HG02981 (cell line): ENCODE measurements around the gene IGFBP4.
"Not testable (repeated sequence)": the region's sequence is repeated elsewhere in the genome, so short reads cannot be mapped to it uniquely, and the experiment has no call there.

Experiments
- ATAC-seq: cut with Tn5 transposase; IDR thresholded peaks from one replicate; pipeline ENCODE4 v1.9.1; 2021; ENCODE audit warnings: mild to moderate bottlenecking, moderate library complexity; ENCODE audit not compliant: unreplicated experiment

IGFBP4 gene

DNA sequence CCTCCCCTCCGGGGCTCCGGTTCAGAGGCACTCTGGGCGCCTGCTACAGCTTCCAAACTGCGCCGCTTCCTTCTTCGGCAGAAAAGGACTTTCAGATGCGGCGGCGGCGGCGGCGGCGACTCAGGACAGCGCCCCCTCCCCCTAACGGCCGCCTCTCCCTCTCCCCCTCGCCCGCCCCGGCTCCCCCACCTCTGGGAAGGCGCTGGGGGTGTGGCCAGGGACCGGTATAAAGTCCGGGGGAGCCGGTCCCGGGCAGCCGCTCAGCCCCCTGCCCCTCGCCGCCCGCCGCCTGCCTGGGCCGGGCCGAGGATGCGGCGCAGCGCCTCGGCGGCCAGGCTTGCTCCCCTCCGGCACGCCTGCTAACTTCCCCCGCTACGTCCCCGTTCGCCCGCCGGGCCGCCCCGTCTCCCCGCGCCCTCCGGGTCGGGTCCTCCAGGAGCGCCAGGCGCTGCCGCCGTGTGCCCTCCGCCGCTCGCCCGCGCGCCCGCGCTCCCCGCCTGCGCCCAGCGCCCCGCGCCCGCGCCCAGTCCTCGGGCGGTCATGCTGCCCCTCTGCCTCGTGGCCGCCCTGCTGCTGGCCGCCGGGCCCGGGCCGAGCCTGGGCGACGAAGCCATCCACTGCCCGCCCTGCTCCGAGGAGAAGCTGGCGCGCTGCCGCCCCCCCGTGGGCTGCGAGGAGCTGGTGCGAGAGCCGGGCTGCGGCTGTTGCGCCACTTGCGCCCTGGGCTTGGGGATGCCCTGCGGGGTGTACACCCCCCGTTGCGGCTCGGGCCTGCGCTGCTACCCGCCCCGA is at the start of gene IGFBP4:
Gene IGFBP4 (plus strand): TSS at position 255 of the 792 bp plus-strand sequence. CDS start 286 bp downstream, at position 541.
- ATAC-seq: no peak

DNA sequence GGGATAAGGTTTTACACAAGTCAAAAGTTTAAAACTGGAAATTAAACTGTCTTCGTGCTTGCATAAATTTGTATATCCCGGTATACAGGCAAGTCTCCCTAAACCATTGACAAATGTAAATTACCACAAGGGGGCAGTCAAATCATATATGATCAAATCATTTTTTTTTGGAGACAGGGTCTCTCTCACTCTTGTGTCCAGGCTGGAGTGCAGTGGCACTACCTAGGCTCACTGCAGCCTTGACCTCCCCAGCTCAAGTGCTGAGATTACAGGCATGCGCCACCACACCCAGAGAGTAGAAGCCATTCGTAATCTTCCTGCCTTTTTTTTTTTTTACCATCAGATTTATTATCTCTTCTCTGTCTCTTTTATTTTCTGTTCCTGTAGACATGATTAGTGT is 44.1 kb upstream of the IGFBP4 start:
- ATAC-seq: no peak

DNA sequence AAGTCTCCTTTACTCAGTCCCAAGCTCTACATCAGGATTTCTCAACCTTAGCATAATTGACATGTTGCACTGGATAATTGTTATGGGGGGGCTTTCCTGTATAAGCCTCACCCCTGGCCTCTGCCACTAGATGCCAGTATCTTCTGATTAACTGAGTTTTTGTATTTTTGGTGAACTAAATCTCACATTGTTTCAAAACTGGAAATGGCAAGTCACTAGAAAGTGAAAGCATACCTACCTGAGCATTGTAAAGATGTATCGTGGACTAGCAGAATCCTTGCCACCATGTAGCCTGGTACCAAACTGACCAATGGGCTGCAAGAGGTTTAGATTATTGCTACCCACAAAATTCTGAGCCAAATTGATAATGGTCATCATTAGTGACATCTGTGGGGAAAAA is 40.6 kb upstream of the IGFBP4 start:
- no peak for ATAC-seq

DNA sequence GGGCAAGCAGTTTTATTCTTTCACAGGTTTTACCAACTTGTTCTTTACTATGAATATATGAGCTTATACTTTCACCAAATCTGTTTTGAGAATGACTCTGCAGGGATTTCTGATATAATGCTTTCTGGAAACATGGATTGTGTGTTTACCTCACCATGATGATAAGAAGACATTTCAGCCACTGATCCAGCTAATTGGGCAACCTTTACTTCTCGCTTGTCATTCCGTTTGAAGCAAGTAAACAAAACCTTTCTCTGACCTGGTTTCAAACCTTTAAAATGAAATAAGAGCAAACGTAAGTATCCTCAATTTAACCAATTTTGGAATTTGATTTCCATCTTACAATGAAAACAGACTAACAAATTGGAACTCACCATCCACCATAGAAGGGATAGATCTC is 39.2 kb upstream of the IGFBP4 start:
- ATAC-seq: no peak

DNA sequence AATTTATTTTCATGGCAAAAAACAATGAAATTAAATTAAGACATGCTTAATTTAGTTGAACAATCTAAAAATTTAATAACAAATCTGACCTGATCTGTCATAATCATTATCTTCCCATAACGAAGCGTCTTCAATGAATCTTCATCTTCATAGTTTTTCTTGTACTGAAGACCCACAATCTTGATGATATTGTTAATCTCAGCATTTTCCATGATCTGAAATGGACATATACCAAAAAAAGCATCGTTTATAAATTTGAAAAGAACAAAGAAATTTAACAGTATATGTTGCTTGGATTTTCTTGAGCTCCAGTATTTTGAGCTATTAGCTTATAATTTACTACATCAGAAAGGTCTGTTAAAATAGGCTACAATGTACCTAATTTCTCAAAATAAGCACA is 35.8 kb upstream of the IGFBP4 start:
- ATAC-seq: no peak

DNA sequence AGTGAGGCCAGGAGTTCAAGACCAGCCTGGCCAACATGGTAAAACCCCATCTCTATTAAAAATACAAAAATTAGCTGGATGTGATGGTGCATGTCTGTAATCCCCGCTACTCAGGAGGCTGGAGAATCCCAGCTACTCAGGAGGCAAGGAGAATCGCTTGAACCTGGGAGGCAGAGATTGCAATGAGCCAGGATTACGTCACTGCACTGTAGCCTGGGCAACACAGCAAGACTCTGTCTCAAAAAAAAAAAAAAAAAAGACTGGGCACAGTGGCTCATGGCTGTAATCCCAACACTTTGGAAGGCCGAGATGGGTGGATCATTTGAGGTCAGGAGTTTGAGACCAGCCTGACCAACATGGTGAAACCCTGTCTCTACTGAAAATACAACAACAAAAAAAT is 33.7 kb upstream of the IGFBP4 start:
- ATAC-seq: not testable (repeated sequence)

DNA sequence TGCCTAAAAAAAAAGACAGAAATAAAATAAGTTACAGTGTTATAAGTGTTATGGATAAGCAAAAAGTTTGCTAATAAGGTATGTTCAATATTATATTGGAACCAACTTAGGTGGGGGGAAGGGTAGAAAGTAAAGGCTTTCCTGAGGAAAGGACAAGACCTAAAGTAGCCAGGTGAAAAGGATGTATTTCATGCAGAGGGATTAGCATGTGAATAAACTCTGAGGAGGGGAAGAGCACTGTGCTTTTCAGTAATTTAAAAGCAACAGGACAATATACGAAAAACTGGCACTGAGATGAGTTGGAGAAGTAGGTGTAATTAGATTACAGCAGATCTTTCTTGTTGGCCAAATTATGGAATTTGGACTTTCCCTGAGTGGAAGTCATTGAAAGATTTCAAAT is 33.2 kb upstream of the IGFBP4 start:
- ATAC-seq: no peak

DNA sequence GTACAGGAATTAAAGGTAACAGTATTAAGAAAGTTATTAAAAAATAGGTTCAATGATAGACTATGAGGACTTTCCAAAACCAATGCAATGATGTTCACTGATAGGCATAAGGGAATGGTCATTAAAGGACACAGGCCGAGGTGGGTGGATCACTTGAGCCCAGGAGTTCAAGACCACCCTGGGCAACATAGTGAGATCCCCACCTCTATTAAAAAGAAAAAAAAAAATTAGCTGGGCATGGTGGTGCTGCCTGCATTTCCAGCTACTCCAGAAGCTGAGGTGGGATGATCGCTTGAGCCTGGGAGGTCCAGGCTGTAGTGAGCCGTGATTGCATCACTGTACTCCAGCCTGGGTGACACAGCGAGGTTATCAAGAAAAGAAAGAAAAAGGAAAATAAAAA is 31.4 kb upstream of the IGFBP4 start:
- no peak for ATAC-seq

DNA sequence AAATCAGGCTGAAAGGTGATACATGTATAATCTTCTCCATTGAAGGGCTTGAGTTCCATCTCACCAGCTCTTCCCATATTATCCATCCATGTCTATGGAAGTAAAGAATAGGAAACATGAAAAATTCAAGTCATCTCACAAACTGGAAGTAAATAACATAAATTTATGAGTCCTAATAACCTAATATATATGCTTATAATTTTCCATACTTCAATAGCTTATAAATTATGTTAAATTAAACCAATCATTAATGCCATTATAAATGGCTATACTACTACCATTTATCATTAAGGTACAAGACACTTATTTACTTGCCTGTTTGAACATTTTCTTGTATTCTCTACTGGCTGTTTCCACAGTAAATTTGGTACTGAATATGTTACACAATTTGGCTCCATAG is 30.4 kb upstream of the IGFBP4 start:
- ATAC-seq: no peak

DNA sequence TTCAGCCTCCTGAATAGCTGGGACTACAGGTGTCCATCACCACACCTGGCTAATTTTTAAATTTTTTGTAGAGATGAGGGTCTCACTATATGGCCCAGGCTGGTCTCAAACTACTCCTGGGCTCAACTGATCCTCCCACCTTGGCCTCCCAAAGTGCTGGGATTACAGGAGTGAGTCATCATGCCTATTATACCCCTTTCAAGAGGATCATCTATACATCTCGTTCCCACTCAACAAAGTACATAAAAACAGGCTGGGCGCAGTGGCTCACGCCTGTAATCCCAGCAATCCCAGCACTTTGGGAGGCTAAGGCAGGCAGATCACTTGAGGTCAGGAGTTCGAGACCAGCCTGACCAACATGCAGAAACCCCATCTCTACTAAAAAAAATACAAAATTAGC is 28.9 kb upstream of the IGFBP4 start:
- not testable (repeated sequence) for ATAC-seq

DNA sequence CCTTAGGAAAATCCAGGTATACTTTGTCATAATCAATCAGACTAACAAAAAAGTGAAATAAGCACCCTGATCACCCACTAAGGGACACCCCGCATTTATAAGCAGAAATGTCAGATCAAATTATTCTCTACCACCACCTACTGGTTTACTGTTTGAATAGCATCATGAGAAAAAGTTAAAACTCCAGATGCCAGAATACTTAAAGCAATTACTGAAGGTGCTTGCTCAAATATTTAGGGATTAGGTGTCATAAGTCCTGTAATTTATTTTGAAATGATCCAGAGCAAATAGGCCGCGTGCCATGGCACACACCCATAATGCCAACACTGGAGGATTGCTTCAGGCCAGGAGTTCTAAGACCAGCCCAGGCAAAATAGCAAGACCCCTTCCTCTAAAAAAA is 27.9 kb upstream of the IGFBP4 start:
- ATAC-seq: no peak

DNA sequence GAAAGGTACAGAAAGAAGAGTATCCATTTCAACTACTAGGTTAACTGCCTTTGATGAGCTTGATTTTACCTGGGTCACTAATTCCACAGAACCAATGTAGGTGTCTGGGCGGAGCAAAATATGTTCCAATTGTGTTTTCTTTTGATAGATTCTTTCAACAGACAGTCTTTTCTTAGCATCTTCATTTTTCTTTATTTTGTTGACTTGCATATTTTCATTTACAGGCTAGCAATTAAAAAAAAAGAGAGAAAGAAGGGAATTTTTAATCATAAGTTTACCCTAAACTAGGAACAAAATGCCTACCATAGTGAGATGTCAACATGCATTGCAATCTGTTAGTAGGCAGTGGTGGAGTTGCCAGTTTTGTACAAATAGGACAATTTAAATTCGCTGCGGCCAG is 26.6 kb upstream of the IGFBP4 start:
- no peak for ATAC-seq

DNA sequence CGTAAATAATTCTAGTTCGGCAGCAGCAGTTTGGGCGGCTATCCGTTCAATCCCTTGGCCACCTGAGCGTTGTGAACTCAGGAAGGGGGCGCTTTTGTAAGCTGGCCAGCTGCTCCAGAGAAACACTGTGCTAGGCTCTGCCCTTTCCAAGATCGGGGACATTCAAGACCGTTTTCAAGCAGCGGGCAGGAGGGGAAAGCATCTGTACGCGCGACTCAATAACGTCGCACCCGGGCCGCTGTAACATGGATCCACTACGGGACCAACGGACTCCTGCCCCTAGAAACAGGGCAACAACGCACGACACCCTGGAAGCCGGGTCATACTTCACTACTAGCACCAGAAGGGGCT is 26.0 kb upstream of the IGFBP4 start:
- ATAC-seq: peak; percentile 4

DNA sequence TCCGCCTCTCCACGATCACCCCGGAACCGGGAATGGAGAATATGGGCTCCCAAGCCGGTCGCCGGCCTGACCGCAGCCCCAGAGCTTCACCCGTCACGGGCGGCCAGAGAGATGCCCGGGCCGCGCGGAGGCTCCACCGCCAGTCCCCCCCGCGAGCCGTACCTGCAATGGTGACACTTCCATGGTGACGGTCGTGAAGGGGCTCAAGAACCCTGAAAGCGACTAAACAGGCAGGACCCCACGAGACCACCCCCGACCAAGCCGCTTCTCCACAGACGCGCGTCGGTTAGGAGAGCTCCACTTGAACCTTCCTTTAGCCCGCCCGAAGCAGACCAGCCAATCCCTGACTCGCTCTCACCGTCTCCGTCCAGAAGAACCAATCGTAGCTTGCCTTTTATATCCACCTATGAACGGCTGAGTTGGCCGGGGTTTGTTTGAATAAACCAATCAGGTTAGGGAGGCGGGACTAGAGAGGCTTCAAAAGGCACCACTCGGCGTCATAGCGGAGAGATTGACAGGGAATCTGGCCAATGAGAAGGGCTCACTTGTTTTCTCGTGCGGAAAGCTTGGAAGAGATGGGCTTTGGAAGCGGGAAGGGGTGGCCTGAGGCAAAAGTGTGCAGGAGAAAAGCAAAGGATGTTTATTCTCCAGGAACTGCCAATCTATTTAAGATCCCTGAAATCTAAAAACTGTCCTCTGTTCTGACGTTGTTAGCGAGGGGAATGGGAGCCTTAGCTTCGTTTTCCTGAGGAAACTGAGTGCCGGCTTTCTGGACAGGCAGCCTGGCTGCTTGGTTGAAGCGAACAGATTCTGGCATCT is 25.4 kb upstream of the IGFBP4 start, which contains the start of gene TOP2A:
Gene TOP2A (minus strand): TSS at position 288 of the 819 bp plus-strand sequence. CDS start 105 bp downstream, at position 183.
- ATAC-seq: peak; percentile 89

DNA sequence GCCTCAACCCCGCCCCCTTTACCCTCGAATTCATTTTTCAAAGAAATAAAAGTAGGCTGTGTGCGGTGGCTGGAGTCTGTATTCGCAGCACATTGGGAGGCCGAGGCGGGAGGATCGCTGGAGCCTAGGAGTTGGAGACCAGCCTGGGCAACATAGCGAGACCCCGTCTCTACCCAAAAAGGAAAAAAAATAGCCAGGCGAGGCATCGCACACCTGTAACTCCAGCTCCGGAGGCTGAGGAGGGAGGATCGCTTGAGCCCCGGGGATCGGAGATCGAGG is 24.9 kb upstream of the IGFBP4 start:
- no peak for ATAC-seq

DNA sequence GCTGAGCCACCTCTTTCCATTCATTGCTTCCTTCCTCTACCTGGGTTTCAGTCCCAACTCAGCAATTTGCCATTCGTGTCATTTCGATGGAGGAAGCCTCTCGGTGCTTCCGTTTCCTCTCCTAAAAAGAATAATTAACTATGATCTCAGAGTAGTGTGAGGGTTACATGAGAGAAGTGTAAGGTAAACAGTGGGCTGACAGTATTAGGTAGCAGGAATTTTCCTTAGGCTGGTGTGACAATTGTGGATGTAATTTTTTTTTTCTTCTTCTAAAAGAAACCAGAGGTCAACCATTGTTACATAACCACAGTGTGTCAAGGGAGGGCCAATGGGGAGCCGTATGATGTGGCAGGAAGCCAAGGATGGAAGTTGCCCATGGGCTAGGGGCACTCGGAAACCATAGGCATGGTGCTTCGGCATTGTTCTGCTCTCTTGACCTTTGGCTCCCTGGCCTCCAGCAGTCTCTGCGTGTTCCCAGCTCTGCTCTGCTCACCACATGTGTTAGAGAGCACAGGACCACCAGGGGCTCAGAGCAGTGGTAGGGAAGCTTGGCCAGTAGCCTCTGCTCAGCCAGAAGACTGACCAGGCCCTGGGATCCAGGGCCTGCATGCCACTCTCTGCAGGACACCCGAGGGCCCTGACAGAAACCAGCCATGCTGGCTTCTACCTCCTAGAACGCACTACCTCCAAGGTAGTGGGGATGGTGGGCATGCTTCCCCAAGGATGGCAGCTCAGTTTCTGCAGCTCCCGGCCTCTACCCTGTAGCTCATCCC is 23.5 kb upstream of the IGFBP4 start:
- no peak for ATAC-seq

DNA sequence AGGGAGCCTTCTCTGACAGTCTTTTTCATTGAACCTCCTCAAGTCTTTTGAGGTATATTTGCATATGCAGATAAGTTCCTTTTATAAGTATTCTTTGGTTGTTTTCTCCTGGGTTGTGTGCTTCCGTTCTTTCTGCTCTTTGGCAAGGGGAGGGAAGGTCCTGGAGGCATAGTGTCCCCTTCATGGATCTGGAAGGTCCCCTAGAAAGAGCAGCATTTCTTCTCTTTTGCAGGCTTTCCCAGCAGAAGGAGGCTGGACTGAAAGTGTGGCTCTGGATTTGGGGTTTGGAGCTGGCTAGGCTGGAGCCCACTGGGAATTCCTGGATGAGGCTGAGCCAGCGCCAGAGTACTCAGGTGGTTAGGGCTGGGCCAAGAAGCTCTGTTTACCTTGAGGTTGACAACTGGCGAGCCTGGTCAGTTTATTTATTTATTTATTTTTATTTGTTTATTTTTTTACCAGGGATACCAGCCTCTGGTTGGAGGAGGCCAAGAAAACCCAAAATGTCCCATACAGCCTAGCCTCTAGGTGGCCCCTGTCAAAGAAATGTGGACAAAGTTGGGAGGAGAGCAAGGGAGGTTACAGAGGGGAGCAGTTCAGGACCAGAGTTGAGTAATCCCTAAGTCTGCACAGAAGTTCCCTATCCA is 20.1 kb upstream of the IGFBP4 start:
- ATAC-seq: no peak

DNA sequence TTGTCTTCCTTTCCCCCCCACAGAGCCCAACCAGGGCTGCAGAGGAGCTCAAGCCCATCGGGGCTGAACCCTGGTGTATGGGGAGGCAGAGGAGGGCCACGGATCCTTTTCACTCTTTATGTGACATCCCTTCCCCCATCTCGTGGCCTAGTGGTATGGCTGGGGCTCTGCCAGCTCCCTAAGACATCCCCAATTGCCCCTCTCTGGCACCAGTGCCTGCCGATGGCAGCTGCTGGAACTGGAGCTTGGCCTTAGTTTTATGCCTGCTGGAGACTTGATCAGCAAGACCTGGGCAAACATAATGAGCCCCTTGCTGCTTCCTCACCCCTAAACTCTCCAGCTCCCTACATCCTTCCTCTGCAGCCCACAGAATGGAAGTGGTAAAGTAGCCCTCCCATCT is 17.5 kb upstream of the IGFBP4 start:
- no peak for ATAC-seq

DNA sequence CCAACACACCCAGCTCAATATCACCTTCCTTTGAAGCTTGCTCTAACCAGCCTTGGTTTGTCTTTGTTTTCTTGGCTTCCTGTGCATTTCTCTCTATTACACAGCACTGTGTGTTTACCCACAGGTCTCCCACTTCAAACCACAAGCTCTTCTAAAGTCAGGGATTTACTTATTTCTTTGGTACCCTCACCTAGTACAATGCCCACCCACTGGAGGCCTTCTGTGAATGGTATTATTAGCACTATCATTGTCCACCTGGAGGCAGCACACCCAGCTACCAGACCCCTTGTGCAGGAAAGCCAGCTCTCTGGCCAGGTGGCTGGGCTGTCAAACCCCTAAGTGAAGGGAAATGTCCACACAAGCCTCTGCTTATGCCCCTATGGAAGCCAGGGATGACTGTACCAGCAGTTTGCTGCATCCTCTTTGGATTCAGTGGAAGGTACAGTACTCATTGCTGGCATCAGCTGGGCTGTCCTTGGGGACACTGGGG is 16.2 kb upstream of the IGFBP4 start:
- no peak for ATAC-seq

DNA sequence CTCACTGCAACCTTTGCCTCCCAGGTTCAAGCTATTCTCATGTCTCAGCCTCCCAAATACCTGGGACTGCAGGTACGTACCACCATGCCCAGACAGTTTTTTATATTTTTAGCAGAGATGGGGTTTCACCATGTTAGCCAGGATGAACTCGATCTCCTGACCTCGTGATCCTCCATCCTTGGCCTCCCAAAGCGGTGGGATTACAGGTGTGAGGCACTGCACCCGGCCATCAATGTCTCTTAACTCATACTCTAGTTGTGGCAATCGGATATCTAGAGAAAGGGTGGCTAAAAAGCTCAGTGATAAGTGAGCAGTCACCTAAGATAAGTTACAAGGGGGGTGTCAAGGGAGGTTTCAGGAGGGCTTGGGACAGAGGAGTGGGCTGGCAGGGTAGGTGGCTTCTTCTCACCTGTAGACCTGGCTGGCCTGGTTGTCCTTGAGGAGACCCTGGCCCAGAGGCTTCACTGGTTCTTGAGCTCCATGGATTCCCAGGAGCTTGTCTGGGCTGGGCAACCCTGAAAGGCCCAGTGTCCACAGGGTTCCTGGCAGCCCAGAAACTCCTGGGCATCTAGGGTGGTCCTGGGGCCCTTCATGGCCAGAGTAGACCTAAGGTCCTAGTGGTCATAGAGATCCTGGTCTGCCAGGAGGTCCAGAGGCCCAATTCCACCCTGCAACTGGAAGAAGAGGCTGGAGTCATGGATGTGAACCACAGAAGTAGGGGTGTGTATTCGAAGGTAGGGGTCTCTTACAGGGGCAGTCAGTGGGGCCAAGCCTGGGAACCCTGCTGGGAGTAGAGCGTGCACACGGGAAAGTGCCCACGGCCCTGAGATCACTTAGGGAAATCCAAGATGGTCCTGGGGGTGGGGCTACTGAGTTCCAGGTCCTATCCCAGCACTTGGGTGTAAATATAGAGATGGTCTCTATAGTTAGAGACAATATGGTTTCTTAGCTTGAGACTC is 12.7 kb upstream of the IGFBP4 start:
- ATAC-seq: no peak
